Ishikawa (cell line): ENCODE results near the gene AKT1S1.

Source experiments
- TAF1 ChIP-seq: IDR thresholded peaks from 2 replicates; pipeline ENCODE4 v1.6.1; 2012; ENCODE audit warnings: low read depth, mild to moderate bottlenecking
- TF ChIP-seq, protein P1 (sequence below): IDR thresholded peaks from 2 replicates; pipeline ENCODE4 v1.6.1; 2012; ENCODE audit warnings: low read depth, mild to moderate bottlenecking

DNA sequence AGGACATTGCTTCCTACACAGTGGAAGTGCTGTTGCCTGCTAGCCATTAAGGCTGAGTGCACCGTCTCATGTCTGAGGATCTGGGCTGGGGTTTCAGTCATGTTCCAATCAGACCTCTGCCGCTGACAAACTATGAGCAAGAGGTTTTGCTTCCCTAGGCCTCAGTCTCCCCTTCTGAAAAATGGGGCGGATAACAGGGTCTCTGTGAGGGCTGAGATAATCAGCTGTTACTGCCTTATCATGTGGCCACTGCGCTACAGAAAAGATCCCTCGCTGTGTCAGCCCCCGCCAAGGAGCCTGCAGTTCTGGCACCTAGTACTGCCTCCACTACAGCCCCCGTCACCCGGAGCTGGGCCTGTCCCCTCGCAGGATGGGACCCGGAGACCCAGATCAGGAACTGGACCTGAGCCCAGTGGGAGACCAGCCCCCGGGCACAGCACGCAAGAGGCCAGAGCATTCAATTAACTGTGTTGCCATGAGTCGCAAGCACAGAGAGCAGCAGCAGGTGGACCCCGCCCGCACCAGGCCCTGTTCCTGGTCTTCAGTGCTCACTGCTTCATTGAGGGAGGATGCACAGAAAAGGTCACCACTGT, 6.8 kb downstream of the AKT1S1 start:
- TF ChIP-seq, protein P1, sequence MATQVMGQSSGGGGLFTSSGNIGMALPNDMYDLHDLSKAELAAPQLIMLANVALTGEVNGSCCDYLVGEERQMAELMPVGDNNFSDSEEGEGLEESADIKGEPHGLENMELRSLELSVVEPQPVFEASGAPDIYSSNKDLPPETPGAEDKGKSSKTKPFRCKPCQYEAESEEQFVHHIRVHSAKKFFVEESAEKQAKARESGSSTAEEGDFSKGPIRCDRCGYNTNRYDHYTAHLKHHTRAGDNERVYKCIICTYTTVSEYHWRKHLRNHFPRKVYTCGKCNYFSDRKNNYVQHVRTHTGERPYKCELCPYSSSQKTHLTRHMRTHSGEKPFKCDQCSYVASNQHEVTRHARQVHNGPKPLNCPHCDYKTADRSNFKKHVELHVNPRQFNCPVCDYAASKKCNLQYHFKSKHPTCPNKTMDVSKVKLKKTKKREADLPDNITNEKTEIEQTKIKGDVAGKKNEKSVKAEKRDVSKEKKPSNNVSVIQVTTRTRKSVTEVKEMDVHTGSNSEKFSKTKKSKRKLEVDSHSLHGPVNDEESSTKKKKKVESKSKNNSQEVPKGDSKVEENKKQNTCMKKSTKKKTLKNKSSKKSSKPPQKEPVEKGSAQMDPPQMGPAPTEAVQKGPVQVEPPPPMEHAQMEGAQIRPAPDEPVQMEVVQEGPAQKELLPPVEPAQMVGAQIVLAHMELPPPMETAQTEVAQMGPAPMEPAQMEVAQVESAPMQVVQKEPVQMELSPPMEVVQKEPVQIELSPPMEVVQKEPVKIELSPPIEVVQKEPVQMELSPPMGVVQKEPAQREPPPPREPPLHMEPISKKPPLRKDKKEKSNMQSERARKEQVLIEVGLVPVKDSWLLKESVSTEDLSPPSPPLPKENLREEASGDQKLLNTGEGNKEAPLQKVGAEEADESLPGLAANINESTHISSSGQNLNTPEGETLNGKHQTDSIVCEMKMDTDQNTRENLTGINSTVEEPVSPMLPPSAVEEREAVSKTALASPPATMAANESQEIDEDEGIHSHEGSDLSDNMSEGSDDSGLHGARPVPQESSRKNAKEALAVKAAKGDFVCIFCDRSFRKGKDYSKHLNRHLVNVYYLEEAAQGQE = no peak
- no peak for TF ChIP-seq TAF1
